GM12878 (cell line): ENCODE measurements around the gene WDR19. TPM values are rescaled to one million over a fixed set of nuclear protein-coding genes. Genes with fewer than 3 reads are reported as not detected.

Experiments used
- ATAC-seq: fragments of 200-7000 bp; cut with Tn5 transposase; 3 replicates; pipeline ENCODE4 v1.9.1; 2020; ENCODE audit warnings: mild to moderate bottlenecking, moderate library complexity
- BruUV-seq: library from RNA; stranded (reverse); fragments of 400-500 nt; replicated peaks from 2 replicates; lab custom pipeline; 2021; lab: Mats Ljungman, UMichigan
- CTCF ChIA-PET: fragments of 300-600 bp; sonication (Branson Sonifier 250); formaldehyde crosslinking; extraction: SDS; loops from one replicate; lab custom pipeline; 2021; ENCODE audit warnings: inconsistent platforms; lab: Yijun Ruan, JAX
- POLR2A ChIA-PET: fragments of 350-600 bp; formaldehyde crosslinking; extraction: SDS; loops from one replicate; lab custom pipeline; 2021; ENCODE audit warnings: inconsistent platforms; lab: Charles Lee
- RAD21 ChIA-PET: fragments of 300-600 bp; sonication (Branson Sonifier 250); formaldehyde crosslinking; loops from one replicate; lab custom pipeline; 2023; ENCODE audit warnings: antibody characterized with exemption; ENCODE audit not compliant: unreplicated experiment; lab: Charles Lee
- SMC1A ChIA-PET: fragments of 300-600 bp; sonication (Branson Sonifier 250); formaldehyde crosslinking; loops from one replicate; lab custom pipeline; 2023; ENCODE audit not compliant: unreplicated experiment, uncharacterized antibody; lab: Charles Lee
- DNase-seq: peaks from one replicate; pipeline ENCODE4 v3.0.0-alpha.2; 2011; ENCODE audit warnings: low read depth, low spot score
- FAIRE-seq: peaks from 3 replicates; lab custom pipeline; 2011; peaks lifted over from hg19 to GRCh38; lab: Jason Lieb, UNC
- H2AFZ ChIP-seq: 2 replicates; pipeline ENCODE4 v1.6.0; 2011; ENCODE audit warnings: low read depth, low read length, control low read depth; ENCODE audit not compliant: control insufficient read depth
- H3K27ac ChIP-seq: 2 replicates; pipeline ENCODE4 v1.5.1; 2011; ENCODE audit warnings: control low read depth; ENCODE audit not compliant: control insufficient read depth, insufficient read depth
- H3K27me3 ChIP-seq, 2 experiments: replicated peaks in 1 of 2; 2 replicates each; pipeline versions ENCODE4 v1.6.0 to v1.6.1; 2011; ENCODE audit warnings: low read length in 1 of 2; ENCODE audit not compliant: control insufficient read depth in 2 of 2, insufficient read depth in 2 of 2
- H3K36me3 ChIP-seq, 2 experiments: 2 replicates each; pipeline ENCODE4 v1.5.1; 2011; ENCODE audit warnings: low read length in 1 of 2; ENCODE audit not compliant: control insufficient read depth in 2 of 2, insufficient read depth in 2 of 2
- H3K4me1 ChIP-seq: 2 replicates; pipeline ENCODE4 v1.6.1; 2011; ENCODE audit warnings: mild to moderate bottlenecking, low read length, moderate library complexity, mixed read lengths; ENCODE audit not compliant: control insufficient read depth, insufficient read depth
- H3K4me2 ChIP-seq: 2 replicates; pipeline ENCODE4 v1.6.0; 2011; ENCODE audit warnings: control low read depth; ENCODE audit not compliant: control insufficient read depth, insufficient read depth
- H3K4me3 ChIP-seq: fragments of 200-600 bp; sonication (generic); 2 replicates; pipeline ENCODE4 v1.5.1; 2016
- H3K79me2 ChIP-seq: 2 replicates; pipeline ENCODE4 v1.6.0; 2011; ENCODE audit warnings: low read length; ENCODE audit not compliant: control insufficient read depth, insufficient read depth
- H3K9ac ChIP-seq: 2 replicates; pipeline ENCODE4 v1.8.0; 2011; ENCODE audit warnings: low read length, control low read depth, mixed read lengths; ENCODE audit not compliant: control insufficient read depth, insufficient read depth
- H3K9me3 ChIP-seq: replicated peaks from 3 replicates; pipeline ENCODE4 v1.5.1; 2011; ENCODE audit warnings: mild to moderate bottlenecking, low read length; ENCODE audit not compliant: control insufficient read depth, insufficient read depth
- H4K20me1 ChIP-seq: 2 replicates; pipeline ENCODE4 v1.6.0; 2011; ENCODE audit not compliant: control insufficient read depth, insufficient read depth
- CHD4 ChIP-seq: fragments of 200-600 bp; sonication (generic); IDR thresholded peaks from 2 replicates; pipeline ENCODE4 v1.6.1; 2016; ENCODE audit warnings: mild to moderate bottlenecking
- E2F8 ChIP-seq: fragments of 450-650 bp; IDR thresholded peaks from 2 replicates; pipeline ENCODE4 v1.6.1; 2018; ENCODE audit warnings: mild to moderate bottlenecking, low read depth, moderate library complexity; ENCODE audit not compliant: partially characterized antibody
- MEF2A ChIP-seq: IDR thresholded peaks from 2 replicates; pipeline ENCODE4 v1.6.1; 2011; ENCODE audit warnings: low read depth, mild to moderate bottlenecking, low read length, moderate library complexity; ENCODE audit not compliant: insufficient read depth
- RBBP5 ChIP-seq: fragments of 200-600 bp; sonication (generic); conservative IDR thresholded peaks from 2 replicates; pipeline ENCODE4 v1.6.1; 2016
- RELA ChIP-seq: fragments of 450-650 bp; IDR thresholded peaks from 2 replicates; pipeline ENCODE4 v1.8.0; 2014; ENCODE audit warnings: borderline replicate concordance; ENCODE audit not compliant: partially characterized antibody
- RFX5 ChIP-seq: IDR thresholded peaks from 2 replicates; pipeline ENCODE4 v1.6.1; 2011; ENCODE audit warnings: low read depth, low read length, improper control_type of control experiment
- WGBS: methylation state at CpG from one replicate; pipeline ENCODE4 v1.1.6; 2016; ENCODE audit warnings: low lambda C conversion rate; ENCODE audit not compliant: insufficient replicate concordance, insufficient coverage; ENCODE audit errors: missing lambda C conversion rate; 5-methylcytosine and 5-hydroxymethylcytosine counted together
- in situ Hi-C: fragments of 300-500 bp; cut with MboI; formaldehyde crosslinking; loops from 9 replicates; pipeline ENCODE4 v1.14.3; 2018; ENCODE audit warnings: mixed read lengths
- intact Hi-C: fragments of 100-400 bp; cut with micrococcal nuclease; formaldehyde crosslinking; loops from one replicate; pipeline ENCODE4 v1.14.2; 2022; ENCODE audit not compliant: unreplicated experiment
- polyA plus RNA-seq, 11 experiments: library from polyadenylated mRNA; depleted of rRNA in 4 of 11; unstranded in 6 of 11; stranded (reverse) in 5 of 11; fragments of >200 nt; fragmentation: Nextera tagmentation in 4 of 11; fragmentation: Illumina TruSeq in 1 of 11; extraction: Ambion mirVana in 4 of 11; extraction: Trizol in 1 of 11; gene quantifications; 1 replicate in 1 of 11; 2 replicates in 10 of 11; pipeline versions ENCODE4 v1.2.1 to v1.2.3, GENCODE V29; 2011 to 2016; ENCODE audit warnings: inconsistent platforms in 2 of 11, missing spikeins in 2 of 11, low read depth in 1 of 11
- total RNA-seq, 4 experiments: library from RNA; depleted of rRNA in 3 of 4; stranded (reverse); fragments of >200 nt in 3 of 4; fragmentation: Illumina TruSeq in 1 of 4; extraction: Trizol in 1 of 4; gene quantifications; 2 replicates each; pipeline versions ENCODE4 v1.2.1 to v1.2.3, GENCODE V29; 2013 to 2021

WDR19 gene
- total and polyA plus RNA-seq, 10 of the 15 experiments (the other 5 are each of a cell fraction or from before 2014, with no cell fraction given) = 3.5 to 15.4 (median 7.3) TPM

GRCh38 chr4:39235021-39235420, 52.7 kb downstream of the WDR19 start:
- ChIA-PET CTCF (interaction anchor here (0.6 to 1.2 kb wide), 2 partner anchors 153 to 332 kb away, joined by 3 to 4 read pairs; no protein-coding TSS in a partner anchor), RAD21 (no interaction called here), SMC1A (interaction anchor here (1.1 to 1.6 kb wide), 5 partner anchors 9 to 82 kb away, joined by 3 to 5 read pairs (median 4); no protein-coding TSS in a partner anchor), POLR2A (interaction anchor here (0.5 kb wide), 1 partner anchor 286 kb away, joined by 3 read pairs; no protein-coding TSS in a partner anchor)
- Histone ChIP-seq H3K4me1 (no peaks in the 10 kb centered on the region), H3K9ac (no peak overlapping the region), H3K4me2 (no peak overlapping the region), H3K27ac (no peak overlapping the region), H3K9me3 (no peaks in the 10 kb centered on the region), H3K4me3 (no peak overlapping the region), H3K36me3 (no peaks in the 10 kb centered on the region; a peak in 1 of 4 replicates), H3K27me3 (no peaks in the 10 kb centered on the region), H4K20me1 (no peaks in the 10 kb centered on the region), H2AFZ (no peak overlapping the region), H3K79me2 (no peaks in the 10 kb centered on the region)
- intact Hi-C loops = no loop called here
- FAIRE-seq (no peak), ATAC-seq (no peak), DNase-seq (no peak)
- in situ Hi-C loops = no loop called here
- WGBS = 97% methylated on average over 2 of the region's 2 CpGs
- TF ChIP-seq RFX5 = no peak
- TF ChIP-seq RELA = no peak
- no peak for TF ChIP-seq CHD4
- BruUV-seq = no TSS peak

- no peak for DNase-seq
- CTCF ChIA-PET = no interaction called here
- Histone ChIP-seq H3K27me3 (no peaks in the 10 kb centered on the region), H3K27ac (no peak overlapping the region), H2AFZ (no peak overlapping the region)
- TF ChIP-seq E2F8 (no peak), MEF2A (no peak), RBBP5 (no peak)
- TF ChIP-seq, all 136 proteins: peak for 0
- H3K4me1 ChIP-seq = no peaks in the 10 kb centered on the region
- intact Hi-C loops = no loop called here
- SMC1A ChIA-PET = interaction anchor here (1.0 to 1.6 kb wide), 4 partner anchors 9 to 108 kb away, joined by 3 to 5 read pairs (median 4); no protein-coding TSS in a partner anchor
- no peaks in the 10 kb centered on the region; a peak in 1 of 4 replicates for H3K36me3 ChIP-seq
- WGBS = 65% methylated on average over 2 of the region's 2 CpGs
- no peak overlapping the region for H3K9ac ChIP-seq
- H3K79me2 ChIP-seq = no peaks in the 10 kb centered on the region
- no peaks in the 10 kb centered on the region for H3K9me3 ChIP-seq
- H3K4me2 ChIP-seq = no peak overlapping the region
- FAIRE-seq (no peak), ATAC-seq (no peak)
- POLR2A ChIA-PET = interaction anchor here (0.5 kb wide), 1 partner anchor 286 kb away, joined by 3 read pairs; no protein-coding TSS in a partner anchor
- H3K4me3 ChIP-seq = no peak overlapping the region
- BruUV-seq = no TSS peak
- RAD21 ChIA-PET = no interaction called here
- in situ Hi-C loops = no loop called here
- H4K20me1 ChIP-seq = no peaks in the 10 kb centered on the region
These were observed 53.4 kb downstream of the WDR19 start for GRCh38 chr4:39235696-39236095.
